Measurements from ENCODE around the gene ABCG4.
A peak's percentile ranks its signal among the peaks of the same experiment; 100 is the strongest.
"Not testable (repeated sequence)": the region's sequence is repeated elsewhere in the genome, so short reads cannot be mapped to it uniquely, and the experiment has no call there.

ABCG4 gene

GRCh38 chr11:119149018-119149785 lies at the start of gene ABCG4:
Gene ABCG4 (plus strand): TSS chr11:119149052. CDS start chr11:119149966, 914 bp downstream.
- no peak for DNase-seq

- DNase-seq, result no peak
Observed at GRCh38 chr11:119099711-119100110, 49.1 kb upstream of the ABCG4 start.

DNA sequence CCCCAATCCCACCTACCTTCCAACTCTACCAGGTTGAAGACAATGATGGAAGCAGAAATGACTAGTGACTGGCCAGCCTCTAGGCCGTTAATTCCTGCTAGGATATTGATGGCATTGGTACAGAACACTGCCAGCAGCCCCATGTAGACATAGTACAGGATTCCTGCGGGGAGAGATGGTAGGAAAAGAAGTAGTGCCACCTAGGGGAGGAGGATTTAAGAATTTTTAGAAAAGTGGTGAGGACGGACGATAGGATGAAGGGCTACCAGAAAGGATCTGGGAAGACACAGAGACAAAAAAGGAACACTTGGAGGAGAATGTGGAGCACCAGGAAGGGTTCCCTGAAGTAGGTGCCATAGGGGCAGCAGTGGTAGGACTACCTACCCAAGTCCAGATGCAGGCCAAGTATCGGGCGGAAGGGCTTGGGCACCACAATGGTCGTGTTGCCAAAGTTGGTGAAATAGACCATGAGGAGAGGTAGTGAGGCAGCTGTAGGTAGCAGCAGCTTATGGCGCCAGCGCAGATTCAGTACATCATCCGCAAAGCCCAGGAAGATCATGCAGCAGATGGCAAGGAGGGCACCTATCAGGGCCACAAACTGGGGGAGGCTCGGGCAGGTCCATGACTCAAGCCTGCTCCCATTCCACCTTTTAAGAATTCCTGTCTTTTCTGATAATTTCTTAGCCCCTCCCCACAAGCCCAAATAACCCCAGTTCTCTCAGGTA lies 48.4 kb upstream of the ABCG4 start:
- DNase-seq, result no peak

DNA sequence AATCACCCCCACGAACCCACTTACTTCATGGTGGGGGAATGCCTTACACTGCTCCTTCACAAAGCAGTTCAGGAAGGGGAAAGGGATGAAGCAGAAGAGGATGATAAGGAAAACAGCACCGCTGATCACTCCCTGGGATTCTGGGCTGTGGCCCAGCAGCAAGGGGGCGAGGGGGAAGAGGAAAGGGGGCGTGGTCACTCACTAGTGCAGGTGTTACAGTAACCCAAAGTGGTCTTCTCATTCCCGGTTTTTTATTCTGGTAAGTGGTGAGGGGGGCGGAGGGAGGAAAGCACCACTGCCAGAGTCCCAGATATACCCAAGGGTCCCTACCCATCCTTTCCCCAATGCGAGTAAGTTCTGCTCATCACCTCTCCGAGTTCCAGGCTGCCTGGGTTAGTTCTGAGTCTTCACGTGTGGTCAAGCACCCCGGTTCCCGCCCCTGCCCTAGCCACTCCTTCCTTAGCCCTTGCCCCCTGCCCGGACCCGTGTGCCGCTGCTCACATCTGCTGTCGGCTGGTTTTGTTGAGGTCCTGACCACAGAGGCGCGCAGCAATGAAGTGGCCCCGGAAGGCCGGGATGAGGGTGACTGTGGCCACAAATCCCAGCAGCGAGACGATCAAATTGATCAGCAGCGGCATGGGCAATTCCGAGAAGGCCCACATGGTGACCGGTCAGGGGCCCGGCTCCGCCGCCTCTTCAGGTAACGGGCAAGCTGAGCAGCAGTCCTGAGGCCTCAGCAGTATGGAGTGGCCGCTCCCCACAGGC lies 47.7 kb upstream of the ABCG4 start:
- DNase-seq, result no peak

GRCh38 chr11:119101759-119102423 lies 47.0 kb upstream of the ABCG4 start, which contains the start of gene DPAGT1:
Gene DPAGT1 (minus strand): TSS chr11:119101853. CDS start chr11:119101655, 198 bp downstream.
- DNase-seq, result peak; percentile 98

- DNase-seq, result not testable (repeated sequence)
Observed at GRCh38 chr11:119103161-119103664, 45.6 kb upstream of the ABCG4 start.

- DNase-seq, result no peak
Observed at GRCh38 chr11:119103793-119104192, 45.1 kb upstream of the ABCG4 start.

DNA sequence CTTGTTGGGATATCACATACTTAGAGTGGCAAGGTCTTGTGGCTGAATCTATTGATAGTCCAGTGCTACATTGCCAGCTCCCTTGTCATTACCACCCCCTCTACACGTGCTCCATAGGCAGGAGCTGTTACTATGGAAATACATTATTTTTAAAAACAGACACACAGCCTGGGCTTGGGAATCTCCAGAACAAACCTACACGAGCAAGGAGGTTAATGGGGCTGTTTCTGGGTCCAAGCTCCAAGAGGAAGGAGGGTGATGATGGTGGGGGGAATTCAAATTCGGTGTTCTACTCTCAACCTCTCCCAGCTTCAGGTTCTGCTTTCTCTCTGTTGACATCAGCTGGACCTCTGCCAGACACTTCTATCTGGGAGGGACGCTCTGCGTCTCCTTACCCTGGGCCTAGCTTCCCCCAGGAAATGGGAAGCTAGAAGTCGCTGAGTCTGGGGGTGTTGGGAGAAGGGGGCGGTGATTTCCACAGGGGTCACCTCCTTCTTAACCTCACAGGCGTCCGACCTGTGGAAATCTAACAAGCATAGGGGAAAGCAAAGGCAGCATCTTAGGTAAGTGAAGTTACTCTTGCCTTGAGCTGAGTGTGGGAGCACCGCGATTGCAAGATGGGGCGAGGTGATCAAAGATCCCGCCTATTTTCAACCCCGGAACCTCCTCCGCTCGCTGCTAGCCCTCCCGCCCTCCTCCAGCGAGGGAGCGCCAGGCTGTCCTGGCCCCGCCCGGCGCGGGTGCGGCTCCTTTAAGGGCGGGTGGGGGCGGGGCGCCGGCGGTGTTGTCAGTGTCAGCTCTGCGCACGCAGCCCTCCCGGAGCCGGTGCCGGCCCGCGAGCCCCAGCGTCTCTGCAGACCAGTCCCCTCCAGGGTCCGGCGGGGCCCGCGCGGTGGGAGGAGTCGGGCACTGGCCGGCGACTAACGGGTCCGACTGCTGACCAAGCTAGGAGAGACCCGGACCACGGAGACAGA lies 42.0 kb upstream of the ABCG4 start, which contains the start of gene C2CD2L:
Gene C2CD2L (plus strand): TSS at position 781 of the 974 bp plus-strand sequence. CDS start 398 bp downstream, outside the sequence.
- DNase-seq, result peak; percentile 94

- DNase-seq, result no peak
Observed at GRCh38 chr11:119107538-119108145, 41.2 kb upstream of the ABCG4 start.

GRCh38 chr11:119108146-119108856 lies 40.6 kb upstream of the ABCG4 start:
- no peak for DNase-seq

GRCh38 chr11:119108857-119109221 lies 40.0 kb upstream of the ABCG4 start:
- DNase-seq, result no peak

GRCh38 chr11:119109843-119110242 lies 39.0 kb upstream of the ABCG4 start:
- no peak for DNase-seq

- no peak for DNase-seq
Observed at GRCh38 chr11:119110439-119110838, 38.4 kb upstream of the ABCG4 start.

DNA sequence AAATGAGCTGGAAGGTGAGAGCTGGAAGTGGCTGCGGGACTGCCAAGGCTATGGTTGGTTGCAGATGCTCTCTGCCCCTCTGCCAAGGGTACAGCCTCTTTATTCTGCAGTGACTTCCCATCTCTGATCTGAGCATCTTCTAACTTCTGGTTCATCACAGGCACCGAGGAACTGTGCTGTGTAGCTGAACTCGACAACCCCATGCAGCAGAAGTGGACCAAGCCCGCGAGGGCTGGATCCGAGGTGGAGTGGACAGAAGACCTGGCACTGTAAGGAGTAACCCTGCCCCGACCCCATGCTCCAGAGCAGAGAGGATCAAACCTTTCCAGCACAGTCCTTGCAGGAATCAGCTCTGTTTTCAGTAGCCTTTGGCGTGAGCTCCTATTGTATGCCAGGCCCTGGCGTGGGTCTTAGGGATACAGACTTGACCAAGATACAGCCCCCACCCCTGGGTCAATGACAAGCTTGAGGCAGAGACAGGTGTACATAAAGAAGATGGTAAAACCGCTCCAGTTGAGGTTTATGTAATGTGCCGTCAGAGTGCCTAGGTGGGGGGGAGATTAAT lies 37.4 kb upstream of the ABCG4 start:
- DNase-seq, result no peak

DNA sequence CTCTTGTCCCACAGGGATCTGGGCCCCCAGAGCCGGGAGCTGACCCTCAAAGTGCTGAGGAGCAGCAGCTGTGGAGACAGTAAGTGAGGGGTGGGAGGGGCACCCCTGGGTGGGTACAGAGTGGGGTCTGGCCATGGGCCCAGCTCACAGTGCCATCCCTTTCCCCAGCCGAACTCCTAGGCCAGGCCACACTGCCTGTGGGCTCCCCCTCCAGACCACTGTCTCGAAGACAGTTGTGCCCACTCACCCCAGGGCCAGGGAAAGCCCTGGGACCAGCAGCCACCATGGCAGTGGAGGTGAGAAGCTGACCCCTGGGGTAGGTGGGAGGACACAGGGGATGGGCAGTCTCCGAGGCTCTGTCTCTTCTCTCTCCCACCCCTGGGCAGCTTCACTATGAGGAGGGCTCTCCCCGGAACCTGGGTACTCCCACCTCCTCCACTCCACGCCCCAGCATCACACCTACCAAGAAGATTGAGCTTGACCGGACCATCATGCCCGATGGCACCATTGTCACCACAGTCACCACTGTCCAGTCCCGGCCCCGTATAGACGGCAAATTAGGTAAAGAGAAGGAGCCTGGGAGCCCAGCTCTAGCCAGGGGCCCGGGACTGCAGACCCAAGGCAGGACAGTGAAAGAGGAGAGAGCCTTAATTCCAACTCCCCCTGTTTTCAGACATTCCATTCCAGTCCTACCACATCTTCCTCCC lies 36.4 kb upstream of the ABCG4 start:
- DNase-seq, result no peak

- no peak for DNase-seq
Observed at GRCh38 chr11:119113716-119114115, 35.1 kb upstream of the ABCG4 start.

- no peak for DNase-seq
Observed at GRCh38 chr11:119114351-119114750, 34.5 kb upstream of the ABCG4 start.

DNA sequence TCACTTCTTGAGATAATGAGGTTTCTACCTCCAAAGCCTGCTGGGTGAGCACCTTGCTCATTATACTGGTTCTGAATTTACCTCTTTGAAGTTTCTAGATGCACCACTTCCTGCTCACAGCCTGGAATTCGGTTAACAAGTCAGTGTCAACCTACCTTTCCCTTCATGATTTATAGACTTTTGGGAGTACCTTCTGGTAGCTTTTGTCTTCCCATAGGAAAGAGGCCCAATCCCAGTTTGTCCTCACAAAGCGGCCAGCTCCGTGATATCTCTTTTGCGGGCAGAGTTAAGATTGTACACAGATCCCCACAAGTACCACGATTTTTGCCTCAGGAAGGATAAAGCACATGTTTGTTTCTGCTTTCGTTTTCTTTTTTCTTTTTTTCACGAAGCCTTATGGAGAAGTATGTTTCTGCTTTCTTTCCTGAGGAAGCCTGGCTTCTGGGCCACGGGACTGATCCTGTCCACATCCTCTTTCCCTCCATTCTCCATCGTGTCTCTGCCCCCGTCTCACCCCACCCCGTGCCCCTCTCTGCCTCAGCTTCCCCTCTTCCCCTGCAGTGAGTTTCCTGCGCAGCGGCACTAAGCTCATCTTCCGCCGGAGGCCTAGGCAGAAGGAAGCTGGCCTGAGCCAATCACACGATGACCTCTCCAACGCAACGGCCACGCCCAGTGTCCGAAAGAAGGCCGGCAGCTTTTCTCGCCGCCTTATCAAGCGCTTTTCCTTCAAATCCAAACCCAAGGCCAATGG lies 33.2 kb upstream of the ABCG4 start:
- no peak for DNase-seq

All from islet precursor cell (in vitro differentiated cells).